Measurements from ENCODE around the gene CLDN24.

The CLDN24 gene

DNA sequence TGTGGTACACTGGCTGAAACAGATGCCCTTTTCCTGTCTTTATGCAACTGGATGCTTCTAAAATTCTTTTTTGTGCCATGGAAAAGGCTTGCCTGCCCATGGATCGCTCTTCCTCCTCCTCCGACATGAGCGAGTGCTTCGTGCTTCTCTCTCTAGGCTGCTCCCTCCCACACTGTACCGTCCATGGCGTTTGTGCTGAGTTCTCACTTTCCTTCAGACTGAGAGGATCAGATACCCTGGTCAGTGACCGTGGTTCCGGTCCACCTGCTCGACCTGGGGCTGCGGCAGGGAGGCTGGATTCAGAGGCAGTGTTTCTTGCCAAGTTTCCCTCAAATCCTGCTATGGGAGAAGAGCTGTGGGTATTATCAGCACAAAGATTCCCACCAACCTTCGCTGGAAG is 10.2 kb upstream of the CLDN24 start:
- Histone ChIP-seq H3K4me1 (ENCODE audit: insufficient read depth, low read length, severe bottlenecking) (no peaks in the 10 kb centered on the region), H3K4me3 (ENCODE audit: low read depth, low read length, poor library complexity, severe bottlenecking) (no peak overlapping the region), H3K27me3 (ENCODE audit: insufficient read depth, low read length) (peaks cover 13% of the 10 kb centered on the region; the same call in 1 of the 2 replicates), H3K4me2 (ENCODE audit: low read length) (no peak overlapping the region), H2AFZ (ENCODE audit: low read length) (no peak overlapping the region), H3K9me3 (ENCODE audit: low read length) (no peaks in the 10 kb centered on the region), H3F3A (ENCODE audit: insufficient read depth, low read length) (no peaks in the 10 kb centered on the region), H3K36me3 (ENCODE audit: insufficient read depth, low read length) (no peaks in the 10 kb centered on the region), H3K9ac (ENCODE audit: low read length) (no peak overlapping the region), H3K27ac (ENCODE audit: low read depth, low read length, poor library complexity, severe bottlenecking) (no peak overlapping the region), H3K9me2 (ENCODE audit: low read depth, low read length) (no peaks in the 10 kb centered on the region), H4K20me1 (ENCODE audit: insufficient read depth, low read length) (no peaks in the 10 kb centered on the region), H3K79me2 (ENCODE audit: insufficient read depth, low read length) (no peaks in the 10 kb centered on the region)
- TF ChIP-seq, protein P1, sequence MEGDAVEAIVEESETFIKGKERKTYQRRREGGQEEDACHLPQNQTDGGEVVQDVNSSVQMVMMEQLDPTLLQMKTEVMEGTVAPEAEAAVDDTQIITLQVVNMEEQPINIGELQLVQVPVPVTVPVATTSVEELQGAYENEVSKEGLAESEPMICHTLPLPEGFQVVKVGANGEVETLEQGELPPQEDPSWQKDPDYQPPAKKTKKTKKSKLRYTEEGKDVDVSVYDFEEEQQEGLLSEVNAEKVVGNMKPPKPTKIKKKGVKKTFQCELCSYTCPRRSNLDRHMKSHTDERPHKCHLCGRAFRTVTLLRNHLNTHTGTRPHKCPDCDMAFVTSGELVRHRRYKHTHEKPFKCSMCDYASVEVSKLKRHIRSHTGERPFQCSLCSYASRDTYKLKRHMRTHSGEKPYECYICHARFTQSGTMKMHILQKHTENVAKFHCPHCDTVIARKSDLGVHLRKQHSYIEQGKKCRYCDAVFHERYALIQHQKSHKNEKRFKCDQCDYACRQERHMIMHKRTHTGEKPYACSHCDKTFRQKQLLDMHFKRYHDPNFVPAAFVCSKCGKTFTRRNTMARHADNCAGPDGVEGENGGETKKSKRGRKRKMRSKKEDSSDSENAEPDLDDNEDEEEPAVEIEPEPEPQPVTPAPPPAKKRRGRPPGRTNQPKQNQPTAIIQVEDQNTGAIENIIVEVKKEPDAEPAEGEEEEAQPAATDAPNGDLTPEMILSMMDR (IDR thresholded peaks at IDR 0.05; ENCODE audit: low read length): no peak
- no peak for TF ChIP-seq EZH2 (IDR thresholded peaks at IDR 0.05; ENCODE audit: borderline replicate concordance, low read length)

DNA sequence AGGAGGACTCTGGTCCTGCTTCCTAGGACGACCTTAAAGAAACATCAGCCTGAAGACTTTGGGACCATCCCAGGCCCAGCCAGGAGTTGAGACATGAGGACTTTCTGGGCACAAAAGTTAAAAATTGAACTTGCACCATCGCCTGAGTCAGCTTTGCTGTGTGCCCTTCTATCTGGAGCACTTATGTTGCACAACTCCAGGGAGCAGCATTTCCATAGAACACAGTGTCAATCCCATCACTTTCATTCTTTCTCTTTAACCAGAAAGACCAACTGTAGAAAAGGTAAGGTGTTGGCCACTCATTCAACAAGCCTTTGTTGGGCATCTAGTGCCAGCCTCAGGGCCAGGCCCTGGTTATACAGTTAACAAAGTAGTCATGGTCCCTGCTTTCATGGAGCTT is 8.6 kb upstream of the CLDN24 start:
- Histone ChIP-seq H3K36me3 (ENCODE audit: insufficient read depth, low read length) (no peaks in the 10 kb centered on the region), H3F3A (ENCODE audit: insufficient read depth, low read length) (no peaks in the 10 kb centered on the region), H3K27ac (ENCODE audit: low read depth, low read length, poor library complexity, severe bottlenecking) (no peak overlapping the region), H2AFZ (ENCODE audit: low read length) (no peak overlapping the region), H3K4me3 (ENCODE audit: low read depth, low read length, poor library complexity, severe bottlenecking) (no peak overlapping the region), H3K9me3 (ENCODE audit: low read length) (no peaks in the 10 kb centered on the region), H4K20me1 (ENCODE audit: insufficient read depth, low read length) (no peaks in the 10 kb centered on the region), H3K79me2 (ENCODE audit: insufficient read depth, low read length) (no peaks in the 10 kb centered on the region), H3K27me3 (ENCODE audit: insufficient read depth, low read length) (peaks cover 13% of the 10 kb centered on the region; the same call in 1 of the 2 replicates), H3K4me2 (ENCODE audit: low read length) (no peak overlapping the region), H3K4me1 (ENCODE audit: insufficient read depth, low read length, severe bottlenecking) (no peaks in the 10 kb centered on the region), H3K9ac (ENCODE audit: low read length) (no peak overlapping the region), H3K9me2 (ENCODE audit: low read depth, low read length) (no peaks in the 10 kb centered on the region)
- no peak for TF ChIP-seq EZH2 (IDR thresholded peaks at IDR 0.05; ENCODE audit: borderline replicate concordance, low read length)
- TF ChIP-seq, protein P1 (IDR thresholded peaks at IDR 0.05; ENCODE audit: low read length): no peak

DNA sequence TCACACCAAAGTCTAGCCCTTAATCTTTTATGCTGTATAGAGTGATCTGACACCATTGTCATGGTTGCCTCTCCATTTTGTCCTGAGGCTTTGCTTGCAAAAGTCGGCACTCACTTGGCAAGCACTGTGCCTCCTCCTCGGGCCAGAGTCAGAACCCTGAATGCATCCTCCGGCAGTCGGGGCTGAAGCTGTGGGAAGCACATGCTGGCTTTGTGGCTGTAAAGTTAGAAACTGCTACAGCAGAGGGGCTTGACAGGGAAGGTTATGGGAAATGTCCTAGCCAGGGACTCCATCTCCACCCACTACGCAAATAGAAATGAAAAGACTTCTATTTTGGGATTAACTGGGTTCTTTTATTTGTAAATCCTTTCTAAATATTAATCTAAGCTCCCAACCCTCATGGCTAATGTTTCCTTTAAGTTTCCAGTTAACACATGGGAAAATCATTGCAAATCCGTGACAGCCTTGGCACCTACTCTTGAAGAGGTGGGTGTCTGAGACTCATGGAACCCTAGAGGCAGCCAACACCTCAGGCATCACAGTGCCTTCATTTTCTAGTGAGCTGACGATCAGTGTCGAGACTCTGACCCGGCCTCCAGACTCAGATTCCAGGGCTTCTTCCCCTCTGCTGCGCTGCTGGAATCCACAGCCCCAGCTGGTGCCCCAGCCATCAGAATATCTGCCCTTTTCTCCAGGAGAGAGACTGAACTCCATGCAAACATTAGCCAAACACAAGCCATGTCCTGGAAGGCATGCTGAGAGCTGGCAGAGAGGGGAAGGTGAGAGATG is 7.9 kb upstream of the CLDN24 start:
- H3K4me3 ChIP-seq (ENCODE audit: low read depth, low read length, poor library complexity, severe bottlenecking): no peak overlapping the region
- H3K79me2 ChIP-seq (ENCODE audit: insufficient read depth, low read length): no peaks in the 10 kb centered on the region
- H3K9me3 ChIP-seq (ENCODE audit: low read length): no peaks in the 10 kb centered on the region
- H3F3A ChIP-seq (ENCODE audit: insufficient read depth, low read length): no peaks in the 10 kb centered on the region
- no peaks in the 10 kb centered on the region for H3K9me2 ChIP-seq (ENCODE audit: low read depth, low read length)
- TF ChIP-seq, protein P1 (IDR thresholded peaks at IDR 0.05; ENCODE audit: low read length): no peak
- no peak for TF ChIP-seq EZH2 (IDR thresholded peaks at IDR 0.05; ENCODE audit: borderline replicate concordance, low read length)
- H4K20me1 ChIP-seq (ENCODE audit: insufficient read depth, low read length): no peaks in the 10 kb centered on the region
- no peaks in the 10 kb centered on the region for H3K36me3 ChIP-seq (ENCODE audit: insufficient read depth, low read length)
- no peak overlapping the region for H3K9ac ChIP-seq (ENCODE audit: low read length)
- H3K4me2 ChIP-seq (ENCODE audit: low read length): no peak overlapping the region
- H3K4me1 ChIP-seq (ENCODE audit: insufficient read depth, low read length, severe bottlenecking): no peaks in the 10 kb centered on the region
- no peak overlapping the region for H3K27ac ChIP-seq (ENCODE audit: low read depth, low read length, poor library complexity, severe bottlenecking)
- no peak overlapping the region for H2AFZ ChIP-seq (ENCODE audit: low read length)
- H3K27me3 ChIP-seq (ENCODE audit: insufficient read depth, low read length): peaks cover 13% of the 10 kb centered on the region; the same call in 1 of the 2 replicates

All from OCI-LY1 (cell line).